GM18907 (cell line): ENCODE data around the gene ALOXE3.

Experiments
- ATAC-seq: cut with Tn5 transposase; IDR thresholded peaks from one replicate; pipeline ENCODE4 v1.9.1; 2021; ENCODE audit warnings: mild to moderate bottlenecking, moderate library complexity; ENCODE audit not compliant: unreplicated experiment

The ALOXE3 gene

GRCh38 chr17:8154608-8155155 is 36.4 kb upstream of the ALOXE3 start:
- ATAC-seq, result no peak

- ATAC-seq, result no peak
Measured at GRCh38 chr17:8153957-8154607, 35.8 kb upstream of the ALOXE3 start.

- ATAC-seq, result no peak
Measured at GRCh38 chr17:8153525-8153956, 35.2 kb upstream of the ALOXE3 start.

GRCh38 chr17:8153031-8153451 is 34.7 kb upstream of the ALOXE3 start:
- no peak for ATAC-seq

GRCh38 chr17:8152112-8152775 is 33.9 kb upstream of the ALOXE3 start, which contains the start of gene PER1:
PER1 (minus strand) TSS chr17:8152404; CDS start chr17:8150706, 1,698 bp downstream.
- no peak for ATAC-seq

GRCh38 chr17:8151641-8152111 is 33.4 kb upstream of the ALOXE3 start:
- ATAC-seq, result no peak

- ATAC-seq, result peak; percentile 52
Measured at GRCh38 chr17:8151120-8151640, 32.9 kb upstream of the ALOXE3 start.

- ATAC-seq, result no peak
Measured at GRCh38 chr17:8150194-8151119, 32.1 kb upstream of the ALOXE3 start.

GRCh38 chr17:8149419-8150193 is 31.3 kb upstream of the ALOXE3 start:
- ATAC-seq, result no peak

GRCh38 chr17:8148560-8148959 is 30.2 kb upstream of the ALOXE3 start:
- no peak for ATAC-seq

- ATAC-seq, result no peak
Measured at GRCh38 chr17:8147805-8148404, 29.6 kb upstream of the ALOXE3 start.

GRCh38 chr17:8147141-8147804 is 29.0 kb upstream of the ALOXE3 start:
- no peak for ATAC-seq

- no peak for ATAC-seq
Measured at GRCh38 chr17:8146381-8147140, 28.2 kb upstream of the ALOXE3 start.

- no peak for ATAC-seq
Measured at GRCh38 chr17:8145811-8146210, 27.5 kb upstream of the ALOXE3 start.

GRCh38 chr17:8144401-8145231 is 26.3 kb upstream of the ALOXE3 start:
- ATAC-seq, result no peak

GRCh38 chr17:8143581-8144400 is 25.5 kb upstream of the ALOXE3 start:
- ATAC-seq, result no peak
